Left ventricle myocardium inferior (tissue), 1 donor: ENCODE data around the gene WDR54. TPM values are rescaled to one million over a fixed set of nuclear protein-coding genes. Genes with fewer than 3 reads are reported as not detected.
"Not testable (repeated sequence)": the region's sequence is repeated elsewhere in the genome, so short reads cannot be mapped to it uniquely, and the experiment has no call there.

Experiments
- DNase-seq: peaks from one replicate; pipeline ENCODE4 v3.0.0-alpha.2; 2020
- H3K27ac ChIP-seq: fragments of 200-600 bp; replicated peaks from 2 replicates; pipeline ENCODE4 v1.8.0; 2021
- H3K27me3 ChIP-seq: fragments of 200-600 bp; 2 replicates; pipeline ENCODE4 v1.8.0; 2021; ENCODE audit warnings: low read depth
- H3K36me3 ChIP-seq: fragments of 200-600 bp; 2 replicates; pipeline ENCODE4 v1.8.0; 2021
- H3K4me1 ChIP-seq: fragments of 200-600 bp; 2 replicates; pipeline ENCODE4 v1.8.0; 2021
- H3K4me3 ChIP-seq: fragments of 200-600 bp; 2 replicates; pipeline ENCODE4 v1.8.0; 2021; ENCODE audit warnings: mild to moderate bottlenecking, moderate library complexity
- H3K9me3 ChIP-seq: fragments of 200-600 bp; replicated peaks from 2 replicates; pipeline ENCODE4 v1.8.0; 2021
- CTCF ChIP-seq: fragments of 200-600 bp; IDR thresholded peaks from 2 replicates; pipeline ENCODE4 v1.8.0; 2021; ENCODE audit warnings: antibody characterized with exemption, mild to moderate bottlenecking, borderline replicate concordance
- intact Hi-C: fragments of 100-400 bp; cut with micrococcal nuclease; formaldehyde crosslinking; loops from one replicate; pipeline ENCODE4 v1.11.0; 2022
- total RNA-seq: library from RNA; stranded (reverse); fragmentation: NEBNext Ultra II Directional; extraction: Animal tissue kit (Norgen Biotek cat#: 25700); gene quantifications from one replicate; pipeline ENCODE4 v1.2.1, GENCODE V29; 2021
- donor health status: DM: no; HTN: yes; CAD: no; lungs with severe emphysema.

Gene WDR54
- total RNA-seq, 1 donor from 2014 or later, result 2.9 TPM

DNA sequence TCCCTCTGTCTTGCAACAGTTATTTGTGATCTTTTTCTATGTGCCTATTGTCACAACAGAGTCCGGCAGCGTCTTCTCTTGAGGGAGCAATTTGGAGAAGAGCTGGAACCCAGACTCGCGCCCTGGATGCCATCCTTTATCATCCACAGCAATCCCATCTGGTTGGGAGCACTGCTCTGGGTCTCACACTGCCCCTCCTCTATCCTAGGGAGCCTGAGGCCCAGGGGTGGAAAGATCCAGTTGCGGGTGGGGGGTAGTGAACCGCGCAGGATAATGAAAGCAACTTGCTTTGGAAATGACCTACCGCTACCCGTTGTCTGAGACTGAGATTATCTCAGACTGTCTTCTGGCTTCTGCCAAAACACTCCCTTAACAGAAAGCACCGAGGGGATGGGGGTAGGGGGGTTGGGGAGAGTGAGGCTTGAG, 37.4 kb downstream of the WDR54 start:
- H3K4me3 ChIP-seq, result peak overlapping the region; percentile 87
- H3K27ac ChIP-seq, result peak overlapping the region; percentile 98
- no peak for DNase-seq
- no peaks in the 10 kb centered on the region for H3K9me3 ChIP-seq
- no peaks in the 10 kb centered on the region for H3K27me3 ChIP-seq
- no peak for TF ChIP-seq CTCF
- H3K36me3 ChIP-seq, result peaks cover 21% of the 10 kb centered on the region
- intact Hi-C loops, result no loop called here
- H3K4me1 ChIP-seq, result peaks cover 51% of the 10 kb centered on the region

- H3K4me3 ChIP-seq, H3K27ac ChIP-seq, H3K9me3 ChIP-seq, H3K27me3 ChIP-seq, DNase-seq, intact Hi-C loops: not testable (repeated sequence)
- Histone ChIP-seq H3K36me3 (peaks cover 21% of the 10 kb centered on the region), H3K4me1 (peaks cover 54% of the 10 kb centered on the region)
Observed at GRCh38 chr2:74459503-74460118, 38.1 kb downstream of the WDR54 start.

DNA sequence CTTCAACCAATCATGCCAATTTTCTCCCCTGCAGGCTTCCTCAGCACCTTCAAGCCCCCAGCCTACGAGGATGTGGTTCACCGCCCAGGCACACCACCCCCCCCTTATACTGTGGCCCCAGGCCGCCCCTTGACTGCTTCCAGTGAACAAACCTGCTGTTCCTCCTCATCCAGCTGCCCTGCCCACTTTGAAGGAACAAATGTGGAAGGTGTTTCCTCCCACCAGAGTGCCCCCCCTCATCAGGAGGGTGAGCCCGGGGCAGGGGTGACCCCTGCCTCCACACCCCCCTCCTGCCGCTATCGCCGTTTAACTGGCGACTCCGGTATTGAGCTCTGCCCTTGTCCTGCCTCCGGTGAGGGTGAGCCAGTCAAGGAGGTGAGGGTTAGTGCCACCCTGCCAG, 38.7 kb downstream of the WDR54 start:
- H3K27ac ChIP-seq, intact Hi-C loops, H3K27me3 ChIP-seq, H3K4me3 ChIP-seq, H3K9me3 ChIP-seq, DNase-seq: not testable (repeated sequence)
- Histone ChIP-seq H3K36me3 (peaks cover 21% of the 10 kb centered on the region), H3K4me1 (peaks cover 56% of the 10 kb centered on the region)

DNA sequence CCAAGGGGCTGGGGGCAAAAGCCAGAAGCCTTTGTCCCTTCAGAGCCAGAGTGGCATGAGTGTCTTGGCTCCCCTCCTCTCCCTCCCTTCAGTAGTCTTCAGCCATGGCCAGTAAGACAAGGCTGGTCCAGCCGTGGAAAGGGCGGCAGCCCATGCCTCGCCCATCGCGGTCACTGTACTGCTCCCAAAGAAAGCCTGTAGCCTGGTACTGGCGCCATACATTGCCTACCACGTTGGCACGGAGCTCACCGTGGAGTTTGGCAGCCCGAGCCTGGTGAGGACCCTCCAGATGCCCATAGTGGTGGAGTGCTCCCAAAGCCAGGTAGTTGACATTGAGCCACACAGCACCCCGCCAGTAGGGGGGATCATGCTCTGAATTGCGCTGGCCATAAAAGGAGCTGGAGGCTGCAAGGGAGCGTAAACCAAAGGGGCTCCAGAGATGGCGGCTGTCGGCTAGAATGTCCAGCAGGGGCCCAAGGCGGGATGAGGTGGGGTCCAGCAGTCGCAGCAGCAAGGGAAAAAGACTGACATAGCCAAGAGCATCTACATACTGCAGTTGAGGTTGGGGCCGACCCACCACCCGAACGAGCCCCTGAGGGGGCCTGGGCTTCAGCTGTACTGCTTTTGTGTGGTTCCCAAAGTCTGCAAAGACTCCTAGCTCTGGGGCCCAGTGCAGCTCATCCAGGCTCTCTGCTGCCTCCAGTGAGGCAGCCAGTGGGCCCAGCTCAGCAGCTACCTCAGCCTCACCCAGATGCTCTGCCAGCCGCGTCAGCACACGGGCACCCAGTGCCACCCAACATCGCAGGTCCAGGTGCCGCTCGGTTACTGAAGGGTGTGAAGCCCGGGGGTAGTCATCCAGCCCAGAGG, 39.9 kb downstream of the WDR54 start:
- no peaks in the 10 kb centered on the region for H3K27me3 ChIP-seq
- H3K4me3 ChIP-seq, result no peak overlapping the region
- H3K27ac ChIP-seq, result no peak overlapping the region
- TF ChIP-seq CTCF, result no peak
- intact Hi-C loops, result no loop called here
- H3K9me3 ChIP-seq, result no peaks in the 10 kb centered on the region
- H3K36me3 ChIP-seq, result peaks cover 21% of the 10 kb centered on the region
- peaks cover 54% of the 10 kb centered on the region for H3K4me1 ChIP-seq
- no peak for DNase-seq

GRCh38 chr2:74462054-74462785, 40.7 kb downstream of the WDR54 start:
- Histone ChIP-seq H3K9me3 (no peaks in the 10 kb centered on the region), H3K4me3 (no peak overlapping the region), H3K27ac (no peak overlapping the region), H3K4me1 (peaks cover 46% of the 10 kb centered on the region), H3K36me3 (peaks cover 21% of the 10 kb centered on the region), H3K27me3 (no peaks in the 10 kb centered on the region)
- no peak for DNase-seq
- TF ChIP-seq CTCF, result no peak
- intact Hi-C loops, result no loop called here

GRCh38 chr2:74462786-74463105, 41.2 kb downstream of the WDR54 start:
- Histone ChIP-seq H3K36me3 (peaks cover 21% of the 10 kb centered on the region), H3K27me3 (no peaks in the 10 kb centered on the region), H3K4me1 (peaks cover 41% of the 10 kb centered on the region), H3K9me3 (no peaks in the 10 kb centered on the region), H3K4me3 (no peak overlapping the region), H3K27ac (no peak overlapping the region)
- no peak for TF ChIP-seq CTCF
- no peak for DNase-seq
- intact Hi-C loops, result no loop called here
